ENCODE measurements around the gene USP3.
"Not testable (repeated sequence)": the region's sequence is repeated elsewhere in the genome, so short reads cannot be mapped to it uniquely, and the experiment has no call there.

USP3 gene

DNA sequence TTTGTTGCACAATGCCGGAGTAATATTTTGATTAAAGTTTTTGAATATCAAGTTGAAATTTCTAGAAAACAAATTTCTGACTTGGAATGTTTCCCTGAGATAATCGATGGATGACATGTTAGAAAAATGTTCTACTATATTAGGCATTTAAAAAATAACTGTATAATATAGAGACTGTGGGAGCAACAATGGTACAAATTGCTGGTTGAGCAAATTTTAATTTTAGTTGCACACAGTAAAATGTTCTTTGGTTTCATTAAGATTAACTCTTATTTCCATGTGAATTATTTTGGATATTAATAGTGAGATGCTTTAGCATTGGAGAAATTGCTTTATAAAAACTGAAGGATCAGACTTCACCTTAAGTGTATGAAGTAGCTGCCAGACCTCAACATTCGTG is 9.3 kb downstream of the USP3 start:
- no peak for DNase-seq (ENCODE audit: low read depth)

DNA sequence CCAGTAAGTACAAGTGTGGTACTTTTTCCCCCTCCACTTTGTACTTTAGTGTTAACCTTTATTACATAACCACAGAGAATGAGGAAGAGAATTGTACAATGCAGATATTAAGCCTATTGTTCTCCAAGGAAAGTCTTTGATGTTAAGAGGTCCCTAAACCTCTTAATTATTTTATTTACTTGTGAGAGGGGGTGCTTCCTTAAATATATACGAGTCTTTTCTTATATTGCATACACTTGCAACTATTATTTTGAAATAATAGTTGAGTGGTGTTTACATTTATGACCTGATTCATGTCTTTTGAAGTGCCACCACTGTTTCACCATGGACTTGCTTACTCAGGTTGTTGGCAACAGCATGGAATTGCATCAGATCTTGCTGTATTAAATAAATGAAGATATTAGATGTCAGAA is 10.1 kb downstream of the USP3 start:
- no peak for DNase-seq (ENCODE audit: low read depth)

DNA sequence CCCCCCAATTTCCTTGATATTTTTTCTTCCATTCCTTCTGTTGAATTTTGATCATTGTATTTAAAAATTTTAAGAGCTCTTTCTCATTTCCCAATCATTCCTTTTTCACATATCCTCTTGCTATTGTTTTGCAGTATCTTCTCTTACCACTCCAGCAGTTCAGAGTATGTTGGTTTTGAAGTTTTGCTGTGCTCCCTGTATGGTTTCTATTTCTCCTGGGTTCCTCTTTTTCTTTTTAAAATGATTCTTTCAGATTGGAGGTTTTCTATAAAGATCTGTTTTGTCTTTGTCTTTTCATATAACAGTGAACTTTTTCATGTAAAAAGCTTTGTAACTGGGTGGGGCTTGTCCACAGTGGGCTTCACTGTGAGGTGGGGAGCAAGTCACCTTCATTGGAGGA is 12.8 kb downstream of the USP3 start:
- no peak for DNase-seq (ENCODE audit: low read depth)

DNA sequence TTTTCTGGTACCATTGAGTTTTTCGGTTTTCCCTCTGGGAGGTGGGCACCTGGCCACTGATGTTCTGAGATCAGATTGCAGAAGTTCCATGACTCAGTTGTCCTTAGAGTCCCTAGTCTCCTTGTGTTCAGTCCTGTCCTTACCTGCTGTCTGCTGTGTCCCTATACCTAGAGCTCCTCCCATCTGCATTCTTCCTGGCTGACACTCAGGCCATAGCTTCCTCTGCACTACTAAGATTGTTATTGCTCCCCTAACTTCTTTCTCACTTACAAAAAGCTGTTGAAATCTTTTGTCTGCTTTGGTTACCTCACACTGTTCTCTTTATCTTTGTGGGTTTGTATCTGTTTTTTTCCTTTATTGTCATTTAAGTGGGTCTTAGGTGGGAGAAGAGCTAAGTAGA is 13.2 kb downstream of the USP3 start:
- no peak for DNase-seq (ENCODE audit: low read depth)

DNA sequence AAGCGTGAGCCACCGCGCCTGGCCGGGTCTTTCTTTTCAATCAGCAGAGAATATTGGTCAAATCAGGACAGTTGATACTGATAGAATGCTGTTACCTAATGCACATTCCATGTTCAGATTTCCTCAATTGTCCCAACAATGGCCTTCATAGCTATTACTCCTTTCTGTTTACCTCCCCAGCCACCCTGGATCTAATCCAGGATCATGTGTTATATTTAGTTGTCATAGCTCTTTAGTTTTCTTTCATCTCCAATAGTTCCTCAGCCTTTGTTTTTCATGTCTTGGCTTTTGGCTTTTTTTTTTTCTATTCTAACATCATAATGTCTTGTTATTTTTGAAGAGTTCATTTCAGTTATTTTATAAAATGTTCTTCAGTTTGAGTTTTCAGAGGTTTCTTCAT is 14.6 kb downstream of the USP3 start:
- DNase-seq (ENCODE audit: low read depth) = no peak

DNA sequence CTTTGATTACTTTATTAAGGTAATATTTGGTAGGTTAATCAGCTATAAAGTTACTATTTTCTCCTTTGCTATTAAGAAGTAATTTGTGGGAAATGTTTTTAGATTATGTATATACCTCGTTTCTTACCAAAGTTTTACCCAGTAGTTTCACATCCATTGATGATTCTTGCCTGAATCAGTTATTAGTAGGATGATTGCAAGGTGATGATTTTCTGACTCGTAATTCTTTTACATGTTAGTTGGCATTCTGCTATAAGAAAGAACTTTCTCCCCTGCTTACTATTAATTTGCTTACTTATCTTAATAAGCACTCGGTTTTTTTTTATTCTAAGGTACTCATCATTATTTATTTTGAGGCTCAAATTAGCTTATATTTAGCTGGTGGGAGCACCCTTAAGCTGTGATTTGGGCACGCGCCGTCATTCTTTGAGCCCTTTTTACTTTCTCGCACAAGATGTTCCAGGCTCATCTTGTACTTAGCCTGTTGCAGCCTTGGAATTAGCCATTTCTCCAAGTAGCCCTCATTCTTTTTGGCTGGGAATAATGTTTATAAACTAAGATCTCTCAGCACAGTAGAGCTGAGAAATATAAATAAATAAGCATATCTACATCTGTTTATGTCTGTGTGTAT is 15.3 kb downstream of the USP3 start:
- DNase-seq (ENCODE audit: low read depth) = no peak

DNA sequence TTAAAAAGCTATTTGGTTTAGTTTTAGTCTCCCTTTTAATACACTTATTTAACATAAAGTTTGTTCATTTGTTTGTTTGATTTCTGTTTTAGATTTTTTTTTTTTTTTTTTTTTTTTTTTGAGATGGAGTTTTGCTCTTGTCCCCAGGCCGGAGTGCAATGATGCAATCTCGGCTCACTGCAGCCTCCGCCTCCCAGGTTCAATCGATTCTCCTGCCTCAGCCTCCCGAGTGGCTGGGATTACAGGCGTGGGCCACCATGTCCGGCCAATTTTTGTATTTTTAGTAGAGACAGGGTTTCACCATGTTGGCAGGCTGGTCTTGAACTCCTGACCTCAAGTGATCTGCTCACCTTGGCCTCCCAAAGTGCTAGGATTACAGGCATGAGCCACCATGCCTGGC is 16.1 kb downstream of the USP3 start:
- DNase-seq (ENCODE audit: low read depth) = not testable (repeated sequence)

DNA sequence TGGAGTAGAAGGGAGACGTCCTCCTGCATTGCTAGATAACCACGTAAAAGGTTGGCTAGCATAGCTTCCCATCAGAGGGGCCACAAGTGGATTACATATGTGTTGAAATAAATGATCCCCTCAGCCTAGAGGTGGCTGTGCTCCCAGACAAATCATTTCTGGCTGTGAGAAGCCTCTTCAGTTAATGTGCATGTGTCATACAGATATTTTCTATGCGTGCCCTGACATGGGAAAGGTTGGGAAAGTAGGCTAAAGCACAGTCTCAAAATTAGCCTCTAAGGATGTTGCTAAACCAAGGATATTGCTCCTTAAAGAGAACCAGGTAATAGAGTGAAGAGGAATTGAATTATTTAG is 17.8 kb downstream of the USP3 start:
- no peak for DNase-seq (ENCODE audit: low read depth)

DNA sequence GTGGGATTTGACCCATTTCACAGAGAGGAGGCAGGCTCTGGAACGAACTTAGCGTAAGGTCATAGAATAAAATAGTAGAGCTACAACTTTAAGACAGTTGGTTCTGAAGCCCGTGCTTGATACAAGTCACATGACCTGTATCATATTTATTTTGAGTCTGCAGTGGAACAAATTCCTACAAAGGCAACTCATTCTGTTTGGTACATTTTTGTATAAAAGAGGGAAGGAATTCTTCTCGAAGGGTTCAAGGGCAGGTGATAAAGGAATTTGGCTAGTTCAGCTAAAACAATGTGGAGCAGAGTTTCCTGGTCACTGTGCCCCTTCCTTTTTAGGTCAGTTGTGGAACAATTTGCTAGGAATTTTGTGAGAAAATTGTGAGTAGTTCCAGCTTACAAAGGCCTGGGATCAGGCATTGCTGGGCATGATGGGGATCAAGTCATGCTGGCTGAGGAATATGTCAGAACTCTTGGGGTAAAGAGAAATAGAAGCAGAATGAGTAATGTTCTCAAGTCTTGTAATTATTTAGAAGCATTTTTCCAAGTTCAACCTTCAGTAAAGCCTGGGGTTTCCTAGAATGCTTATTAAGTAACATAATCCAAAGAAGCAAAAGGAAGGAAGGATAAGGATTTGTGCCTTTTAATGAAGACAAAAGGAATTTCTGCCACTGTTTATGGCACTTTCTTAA is 19.1 kb downstream of the USP3 start:
- DNase-seq (ENCODE audit: low read depth) = no peak

DNA sequence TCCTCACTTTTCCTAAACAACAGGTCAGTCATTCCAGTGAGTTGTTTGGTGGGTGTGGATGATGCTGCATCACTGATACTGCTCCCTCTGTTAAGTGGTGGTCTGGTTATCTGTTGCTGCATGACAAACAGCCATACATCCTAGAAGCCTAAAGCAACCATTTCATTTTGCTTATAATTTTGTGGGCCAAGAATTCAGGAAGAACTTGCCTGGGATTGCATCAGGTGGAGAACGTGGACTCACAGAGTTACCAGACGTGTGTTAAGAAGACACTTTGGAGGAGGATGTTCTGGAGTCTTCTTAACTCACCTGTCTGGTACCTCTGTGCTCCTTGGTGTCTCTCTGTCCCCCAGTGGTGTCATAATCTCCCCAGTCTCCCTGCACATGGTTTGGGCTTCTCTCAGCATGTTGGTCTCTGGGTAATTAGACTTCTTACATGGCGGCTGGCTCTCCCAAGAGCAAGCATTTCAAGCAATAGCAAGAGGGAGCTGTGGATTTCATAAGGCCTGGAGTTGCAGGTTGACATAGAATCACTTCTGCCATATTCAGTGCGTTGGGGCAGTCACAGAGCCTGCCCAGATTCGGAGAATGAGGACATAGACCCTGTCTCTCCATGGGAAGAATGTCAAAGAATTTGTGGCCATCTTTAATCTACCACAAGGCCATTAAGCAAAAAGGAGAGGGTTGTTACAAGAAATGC is 20.1 kb downstream of the USP3 start:
- DNase-seq (ENCODE audit: low read depth) = no peak

DNA sequence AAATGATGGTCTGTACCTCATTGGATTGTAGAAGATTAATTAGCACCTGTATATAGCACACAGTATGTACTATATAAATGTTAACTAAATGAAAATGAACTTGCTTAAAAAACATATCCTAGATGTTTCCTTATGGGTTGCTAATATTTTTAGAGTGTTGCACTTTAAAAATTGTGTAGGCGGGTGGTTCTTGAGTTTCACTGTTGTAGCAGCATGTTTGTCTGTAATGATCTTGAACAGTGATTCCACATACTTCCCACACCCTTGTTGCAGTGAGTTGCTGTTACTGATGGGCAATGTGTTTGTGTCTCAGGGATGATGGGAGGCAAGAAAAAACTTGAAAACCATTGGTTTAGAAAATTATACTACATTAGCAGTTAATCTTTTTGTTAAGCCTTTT is 22.0 kb downstream of the USP3 start:
- DNase-seq (ENCODE audit: low read depth) = no peak

DNA sequence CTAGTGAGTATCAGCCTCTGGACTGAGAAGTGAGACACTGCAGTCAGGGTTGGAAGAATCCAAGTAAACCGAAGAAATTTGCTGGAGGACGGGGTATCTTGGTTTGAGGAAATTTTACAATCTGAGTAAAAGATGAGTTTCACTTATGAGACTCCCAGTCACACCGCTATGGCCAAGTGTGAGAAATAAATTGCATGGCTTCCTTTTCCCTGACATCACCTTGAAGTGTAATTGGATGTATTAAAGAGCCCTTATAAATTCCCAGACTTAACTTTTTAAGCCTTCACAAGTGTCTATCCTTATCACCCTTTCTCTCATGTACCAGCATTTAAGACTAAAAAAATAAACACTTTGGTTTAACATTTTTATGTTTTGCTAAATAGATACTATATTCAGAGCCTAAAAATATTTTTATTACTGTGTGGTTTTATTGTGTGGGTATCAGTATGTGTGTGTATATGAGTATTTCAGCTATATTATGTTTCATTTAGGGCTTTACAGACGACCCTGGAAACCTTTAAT is 23.8 kb downstream of the USP3 start:
- DNase-seq (ENCODE audit: low read depth) = no peak

DNA sequence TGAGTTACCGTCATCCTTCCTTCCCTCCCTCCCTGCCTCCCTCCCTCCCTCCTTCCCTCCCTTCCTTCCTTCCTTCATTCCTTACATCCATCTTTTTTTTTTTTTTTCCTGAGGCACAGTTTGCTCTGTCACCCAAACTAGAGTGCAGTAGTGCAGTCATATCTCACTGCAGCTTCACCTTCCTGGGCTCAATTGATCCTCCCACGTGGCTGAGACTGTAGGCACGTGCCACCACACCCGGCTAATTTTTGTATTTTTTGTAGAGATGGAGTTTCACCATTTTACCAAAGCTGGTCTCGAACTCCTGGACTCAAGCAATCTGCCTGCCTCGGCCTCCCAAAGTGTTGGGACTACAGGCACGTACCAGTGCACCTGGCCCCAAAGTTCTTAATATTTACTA is 25.8 kb downstream of the USP3 start:
- no peak for DNase-seq (ENCODE audit: low read depth)

DNA sequence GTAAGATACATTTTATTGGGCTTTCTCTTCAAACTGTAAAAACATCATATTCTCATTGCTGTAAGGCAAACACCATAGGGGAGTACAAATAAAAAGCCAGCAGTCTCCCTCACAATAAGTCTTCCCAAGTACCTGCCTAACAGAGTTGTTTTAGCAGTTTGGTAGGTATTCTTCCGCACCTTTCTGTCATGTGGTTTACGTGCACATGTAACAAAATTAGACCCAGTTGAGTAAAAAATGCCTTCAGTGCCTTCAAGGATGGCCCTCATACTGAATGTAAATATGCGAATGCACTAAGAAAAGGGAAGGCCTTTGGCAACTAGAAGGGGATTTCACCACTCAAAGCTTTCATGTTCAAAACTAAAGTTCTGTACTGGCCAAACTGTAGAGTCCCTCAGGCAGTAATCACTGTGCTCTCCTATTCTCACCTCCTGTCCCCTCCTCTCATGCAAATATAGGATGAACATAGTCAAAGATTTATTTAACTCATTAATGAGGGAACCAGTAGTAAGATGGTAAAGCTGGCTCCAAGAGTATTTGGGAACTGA is 26.4 kb downstream of the USP3 start:
- DNase-seq (ENCODE audit: low read depth) = no peak

DNA sequence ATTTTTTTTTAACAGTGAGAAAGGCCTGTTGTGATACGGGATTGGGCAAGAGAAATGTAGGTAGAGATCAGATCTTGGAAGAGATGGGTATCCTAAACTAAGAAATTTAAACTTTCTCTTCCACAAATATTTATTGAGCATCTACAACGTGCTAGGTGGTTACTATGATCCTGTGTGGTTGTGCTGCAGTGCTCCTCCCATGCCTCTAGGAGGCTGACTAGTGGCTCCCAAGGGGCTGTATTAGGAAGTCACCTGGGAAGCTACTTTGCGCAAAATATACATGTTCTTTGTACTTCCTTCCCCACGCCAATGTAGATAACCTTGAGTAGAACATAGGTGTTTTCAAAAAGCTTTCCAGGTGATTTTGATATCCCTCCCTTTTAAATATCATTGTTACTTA is 27.2 kb downstream of the USP3 start:
- DNase-seq (ENCODE audit: low read depth) = no peak

DNA sequence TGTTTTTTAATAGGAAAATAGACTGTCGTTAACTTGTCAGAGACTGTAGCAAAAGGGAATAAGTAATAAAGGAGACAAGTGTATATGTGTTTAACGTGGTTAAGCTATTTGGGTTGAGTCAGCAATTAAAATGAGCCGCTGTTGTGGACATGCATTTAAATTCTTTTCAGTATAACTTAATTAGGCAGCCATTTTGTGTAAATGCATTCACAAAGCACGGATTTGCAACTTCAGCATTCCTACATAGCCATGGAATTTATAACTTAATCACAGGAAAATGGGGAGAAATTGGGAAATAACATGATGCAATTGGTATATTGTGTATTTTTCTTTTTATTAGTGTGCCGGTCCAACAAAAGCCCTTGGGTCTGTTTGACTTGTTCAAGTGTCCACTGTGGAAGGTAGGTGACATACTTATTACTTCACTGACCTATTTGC is 27.9 kb downstream of the USP3 start:
- DNase-seq (ENCODE audit: low read depth) = no peak

DNA sequence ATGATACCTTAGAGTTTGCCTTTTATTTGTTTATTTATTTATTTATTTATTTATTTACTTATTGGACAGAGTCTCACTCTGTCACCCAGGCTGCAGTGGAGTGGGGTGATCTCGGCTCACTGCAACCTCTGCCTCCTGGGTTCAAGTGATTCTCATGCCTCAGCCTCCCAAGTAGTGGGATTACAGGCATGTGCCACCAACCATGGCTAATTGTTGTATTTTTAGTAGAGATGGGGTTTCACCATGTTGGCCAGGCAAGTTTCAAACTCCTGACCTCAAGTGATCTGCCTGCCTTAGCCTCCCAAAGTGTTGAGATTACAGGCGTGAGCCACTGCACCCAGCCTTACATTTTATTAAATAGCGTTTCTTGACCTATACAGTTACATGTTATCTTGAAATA is 30.5 kb downstream of the USP3 start:
- DNase-seq (ENCODE audit: low read depth) = not testable (repeated sequence)

DNA sequence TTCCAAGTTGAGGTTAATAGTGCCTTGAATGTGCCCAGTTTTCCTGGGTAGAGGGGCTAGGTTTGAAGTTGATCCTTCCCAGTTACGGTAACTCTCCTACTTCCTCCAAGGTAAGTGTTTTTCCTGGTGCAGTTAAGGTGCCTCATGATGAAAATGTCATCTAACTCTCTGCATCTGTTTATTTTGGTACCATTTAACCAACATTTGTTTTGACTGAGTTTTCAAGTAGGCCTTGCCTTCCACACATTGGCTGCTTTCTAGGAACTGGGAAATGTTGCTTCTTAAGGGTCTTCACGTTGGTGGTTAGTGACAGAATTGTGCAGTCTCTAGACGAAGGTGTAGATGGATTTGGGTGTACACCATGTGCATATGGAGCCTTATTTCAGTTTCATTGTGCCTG is 31.3 kb downstream of the USP3 start:
- DNase-seq (ENCODE audit: low read depth) = no peak

DNA sequence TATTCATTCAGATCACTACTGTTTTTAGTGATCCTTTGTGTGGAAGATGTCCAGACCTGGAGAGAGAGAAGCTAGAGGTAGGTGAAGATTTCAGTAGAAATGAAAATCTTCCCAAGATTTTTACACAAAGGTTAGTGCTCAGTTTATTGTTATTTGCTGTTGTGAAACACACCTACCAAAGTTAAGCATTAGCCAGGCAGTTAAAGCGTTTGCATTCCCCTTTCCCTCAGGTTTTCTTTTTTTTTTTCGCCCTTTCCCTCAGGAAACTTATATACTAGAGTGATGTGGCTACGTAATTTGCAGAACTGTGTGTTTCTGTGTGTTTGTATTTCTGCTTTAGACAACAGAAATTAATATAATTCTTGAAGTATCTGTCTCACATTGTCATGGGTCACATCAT is 34.5 kb downstream of the USP3 start:
- no peak for DNase-seq (ENCODE audit: low read depth)

DNA sequence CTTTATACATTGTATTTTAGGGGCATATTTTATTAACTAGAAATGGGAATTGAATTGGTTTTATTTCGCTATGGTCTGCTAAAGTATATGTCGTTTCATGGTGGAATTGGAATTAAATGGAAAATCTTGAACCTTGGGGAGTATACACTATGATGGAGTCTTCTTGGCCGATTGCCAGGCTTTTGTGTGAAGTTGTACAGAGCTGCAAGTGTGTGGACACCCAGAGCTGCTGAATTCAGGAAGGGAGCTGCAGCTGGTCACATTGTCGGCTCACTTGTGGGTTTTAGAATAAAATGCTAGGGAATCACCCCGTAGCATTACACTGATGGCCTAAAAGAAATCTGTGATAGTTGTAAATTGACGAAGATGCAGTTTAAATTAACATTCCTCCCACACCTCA is 35.1 kb downstream of the USP3 start:
- DNase-seq (ENCODE audit: low read depth) = no peak

DNA sequence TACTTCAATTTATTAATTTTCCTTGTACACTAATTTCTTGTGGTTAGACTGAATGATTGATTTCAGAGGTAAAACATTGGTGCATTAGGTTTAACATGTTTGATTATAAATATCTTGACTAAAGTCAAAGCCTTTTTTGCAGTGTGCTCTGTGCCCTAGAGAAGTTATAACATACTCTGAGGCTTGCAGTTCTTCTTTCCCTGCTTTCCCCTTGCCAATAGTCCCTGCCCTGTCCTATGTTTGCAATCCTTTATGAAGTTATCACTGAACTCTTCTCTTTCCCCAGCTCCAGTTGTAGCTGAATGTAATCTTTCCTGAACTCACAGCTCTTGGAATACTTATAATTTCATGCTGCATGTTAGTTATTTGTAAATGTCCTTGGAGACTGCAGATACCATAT is 35.6 kb downstream of the USP3 start:
- DNase-seq (ENCODE audit: low read depth) = no peak

DNA sequence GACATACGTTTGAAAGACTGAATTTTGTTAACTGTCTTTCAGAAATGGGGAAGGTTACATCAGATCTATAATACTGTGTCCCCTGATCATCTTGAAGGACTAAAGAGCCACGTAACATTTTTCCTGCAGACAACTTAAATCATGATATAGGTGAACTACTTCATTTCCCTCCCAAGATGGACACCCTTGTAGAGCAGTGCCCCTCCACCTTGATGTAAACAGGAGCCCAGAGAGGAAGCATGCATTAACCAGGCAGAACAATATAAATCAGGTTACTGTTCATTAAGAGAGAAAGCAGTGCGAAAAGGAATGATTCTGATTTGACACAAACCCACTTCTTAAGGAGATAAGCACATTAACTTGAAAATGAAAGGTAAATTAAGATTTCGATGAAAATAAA is 36.1 kb downstream of the USP3 start:
- DNase-seq (ENCODE audit: low read depth) = no peak

All from stimulated activated CD8-positive, alpha-beta memory T cell treated with anti-CD3 and anti-CD28 coated beads, Interleukin-15, amount 100 ng/mL, for 1 hour (primary cell).